HG02588 (cell line): Measurements from ENCODE around the gene JADE3.
"Not testable (repeated sequence)": the region's sequence is repeated elsewhere in the genome, so short reads cannot be mapped to it uniquely, and the experiment has no call there.

Source experiments
- ATAC-seq: cut with Tn5 transposase; IDR thresholded peaks from one replicate; pipeline ENCODE4 v1.9.1; 2021; ENCODE audit warnings: mild to moderate bottlenecking, moderate library complexity; ENCODE audit not compliant: unreplicated experiment

Gene JADE3

GRCh38 chrX:46929439-46930261 lies 17.4 kb downstream of the JADE3 start:
- ATAC-seq = no peak

- ATAC-seq = no peak
Measured at GRCh38 chrX:46935295-46935694, 23.1 kb downstream of the JADE3 start.

- no peak for ATAC-seq
Measured at GRCh38 chrX:46938589-46938988, 26.4 kb downstream of the JADE3 start.

GRCh38 chrX:46941341-46941740 lies 29.1 kb downstream of the JADE3 start:
- ATAC-seq = no peak

GRCh38 chrX:46953137-46953527 lies 40.9 kb downstream of the JADE3 start:
- peak; percentile 79 for ATAC-seq

GRCh38 chrX:46953597-46953996 lies 41.4 kb downstream of the JADE3 start:
- ATAC-seq = peak; percentile 41

- no peak for ATAC-seq
Measured at GRCh38 chrX:46954716-46955115, 42.5 kb downstream of the JADE3 start.

- ATAC-seq = not testable (repeated sequence)
Measured at GRCh38 chrX:46956589-46956988, 44.4 kb downstream of the JADE3 start.

- no peak for ATAC-seq
Measured at GRCh38 chrX:46957297-46957696, 45.1 kb downstream of the JADE3 start.

GRCh38 chrX:46959101-46959500 lies 46.9 kb downstream of the JADE3 start:
- ATAC-seq = no peak

GRCh38 chrX:46959985-46960700 lies 47.9 kb downstream of the JADE3 start:
- no peak for ATAC-seq

GRCh38 chrX:46961097-46961496 lies 48.9 kb downstream of the JADE3 start:
- no peak for ATAC-seq

- ATAC-seq = no peak
Measured at GRCh38 chrX:46961574-46962283, 49.5 kb downstream of the JADE3 start.

GRCh38 chrX:46965125-46965758 lies 53.0 kb downstream of the JADE3 start:
- no peak for ATAC-seq

GRCh38 chrX:46967547-46967946 lies 55.3 kb downstream of the JADE3 start:
- no peak for ATAC-seq

- ATAC-seq = not testable (repeated sequence)
Measured at GRCh38 chrX:46977046-46977445, 64.8 kb downstream of the JADE3 start.

GRCh38 chrX:46978341-46979291 lies 66.4 kb downstream of the JADE3 start:
- no peak for ATAC-seq

- ATAC-seq = no peak
Measured at GRCh38 chrX:46984705-46985104, 72.5 kb downstream of the JADE3 start.

GRCh38 chrX:46989548-46989947 lies 77.3 kb downstream of the JADE3 start:
- no peak for ATAC-seq

GRCh38 chrX:46991664-46992063 lies 79.4 kb downstream of the JADE3 start:
- ATAC-seq = no peak
